NT2/D1 (cell line): ENCODE data around the gene DNAJC18.

Experiments used
- SUZ12 ChIP-seq: IDR thresholded peaks from 2 replicates; pipeline ENCODE4 v1.6.1; 2011; ENCODE audit not compliant: insufficient read length, insufficient read depth; ENCODE audit errors: extremely low read depth
- ZNF274 ChIP-seq: IDR thresholded peaks from 2 replicates; pipeline ENCODE4 v1.6.1; 2011; ENCODE audit warnings: mild to moderate bottlenecking, low read depth, low read length

DNA sequence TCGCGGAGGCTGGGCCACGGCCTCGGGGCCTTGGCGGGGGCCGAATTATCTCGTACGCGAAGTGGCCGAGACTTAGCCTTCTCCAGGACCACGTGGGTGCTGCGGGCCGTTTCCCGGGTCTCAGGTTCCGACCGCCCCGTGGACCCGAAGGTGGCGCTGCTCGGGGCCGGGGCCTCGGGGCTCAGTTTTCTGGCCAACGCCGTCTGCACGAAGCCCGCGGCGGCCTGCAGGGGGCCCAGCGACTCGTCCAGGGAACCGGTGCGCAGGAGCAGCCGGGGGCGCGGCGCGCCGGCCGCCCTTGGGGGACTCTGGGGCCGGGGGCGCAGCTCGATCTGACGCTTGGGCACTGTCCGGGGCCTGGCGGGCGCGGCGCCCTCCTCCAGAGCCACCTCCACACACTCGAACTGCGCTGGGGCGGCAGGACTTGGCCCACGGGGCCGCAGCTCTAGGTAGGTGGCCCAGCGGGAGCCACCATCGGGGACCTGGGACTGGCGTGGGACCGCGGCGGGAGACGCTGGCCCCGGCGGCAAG, 45.1 kb downstream of the DNAJC18 start:
- TF ChIP-seq ZNF274: no peak
- TF ChIP-seq SUZ12: no peak
